GM18870 (cell line): ENCODE measurements around the gene OTULIN.

ENCODE experiments used
- ATAC-seq: cut with Tn5 transposase; IDR thresholded peaks from one replicate; pipeline ENCODE4 v1.9.1; 2021; ENCODE audit warnings: moderate library complexity; ENCODE audit not compliant: unreplicated experiment

The OTULIN gene

DNA sequence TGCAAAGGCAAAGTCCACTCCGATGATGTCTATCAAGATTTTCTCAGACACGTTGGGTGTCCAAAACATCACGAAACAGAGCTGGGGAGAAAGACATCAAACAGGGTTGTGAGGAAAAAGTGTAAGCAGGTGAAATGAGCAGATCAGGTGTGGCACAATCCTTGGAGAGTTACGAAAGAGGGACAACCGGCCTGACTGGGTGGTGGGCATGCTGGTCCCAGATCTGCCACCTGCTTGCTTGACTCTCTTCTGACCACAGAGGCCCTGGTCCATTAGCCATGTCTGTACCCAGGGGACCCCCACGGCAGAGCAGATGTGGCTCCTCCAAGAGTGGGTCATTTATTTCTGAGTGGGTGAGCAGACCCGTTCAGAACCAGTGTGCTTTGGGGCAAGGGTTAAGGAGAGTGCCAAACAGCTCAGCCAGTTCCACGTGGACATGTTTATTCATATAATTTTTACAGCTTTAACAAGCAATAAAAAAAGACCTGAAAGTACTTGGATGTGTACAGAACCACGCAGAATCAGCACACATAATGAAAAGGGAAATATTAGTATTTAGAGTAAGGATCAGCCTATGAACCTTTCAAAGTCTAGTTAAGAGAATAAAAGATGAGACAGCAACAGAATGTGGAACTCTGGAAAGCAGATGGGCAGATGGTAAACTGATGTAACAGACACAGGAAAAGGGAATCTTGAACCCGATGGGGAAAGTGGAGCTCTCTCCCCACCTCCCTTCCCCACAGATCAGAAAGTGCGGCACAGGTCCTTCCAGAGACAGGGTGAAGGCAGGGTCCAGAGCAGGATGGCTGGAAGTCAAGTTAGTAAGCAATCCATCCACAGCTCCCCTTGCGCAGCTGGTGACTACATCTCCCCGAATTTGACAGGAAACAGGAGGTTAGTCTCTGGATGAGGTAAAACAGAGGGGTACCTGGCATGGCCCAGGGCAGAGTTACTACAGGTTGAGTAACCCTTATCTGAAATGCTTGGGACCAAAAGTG, 52.5 kb downstream of the OTULIN start:
- no peak for ATAC-seq

DNA sequence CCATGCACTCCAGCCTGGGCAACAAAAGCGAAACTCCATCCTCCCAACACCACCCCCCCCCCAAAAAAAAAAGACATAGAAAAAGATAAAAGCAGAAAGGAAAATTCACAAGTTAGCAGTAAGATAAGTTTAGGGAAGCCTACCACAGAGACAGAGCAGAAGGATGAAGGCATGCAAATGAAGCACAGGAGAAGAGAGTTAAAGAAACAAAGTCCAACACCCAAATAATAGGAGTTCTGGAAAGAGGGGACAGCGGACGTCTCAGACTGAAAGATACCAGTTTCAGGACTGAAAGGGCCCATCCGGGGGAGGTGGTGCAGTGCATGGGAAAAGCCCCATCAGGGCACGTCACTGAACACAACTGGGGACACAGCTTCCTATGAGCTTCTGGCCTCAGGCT, 54.3 kb downstream of the OTULIN start:
- ATAC-seq, result no peak

DNA sequence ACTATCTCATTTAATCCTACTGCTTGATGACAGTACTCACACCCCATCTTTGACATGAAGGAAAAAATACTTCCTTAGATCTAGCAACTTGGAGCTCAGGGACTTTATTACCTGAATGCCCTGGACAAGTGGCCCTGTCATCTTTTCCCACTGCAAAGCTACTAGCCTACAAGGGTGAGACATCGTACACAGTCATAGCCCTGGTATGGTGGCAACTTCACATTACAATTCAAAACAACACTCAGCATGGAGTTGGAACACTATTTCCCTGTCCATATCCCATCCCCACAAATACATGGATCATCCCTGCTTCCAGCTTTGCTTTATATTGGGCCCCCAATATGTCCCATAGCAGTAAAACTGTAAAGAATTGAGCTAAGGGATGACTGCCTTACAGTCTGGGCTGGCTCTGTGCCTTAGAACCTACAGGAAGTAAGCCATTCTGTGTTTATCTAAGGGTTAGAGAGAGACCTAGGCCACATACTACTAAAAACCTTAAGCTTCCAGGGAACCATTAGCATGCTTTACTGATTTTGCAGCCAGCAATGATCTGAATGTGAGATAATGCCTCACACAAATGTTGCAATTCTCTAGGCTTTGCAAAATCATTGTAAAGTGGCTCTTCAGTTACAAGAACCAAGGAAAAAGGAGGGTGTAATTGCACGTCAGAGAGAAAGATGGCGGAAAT, 55.9 kb downstream of the OTULIN start:
- no peak for ATAC-seq

DNA sequence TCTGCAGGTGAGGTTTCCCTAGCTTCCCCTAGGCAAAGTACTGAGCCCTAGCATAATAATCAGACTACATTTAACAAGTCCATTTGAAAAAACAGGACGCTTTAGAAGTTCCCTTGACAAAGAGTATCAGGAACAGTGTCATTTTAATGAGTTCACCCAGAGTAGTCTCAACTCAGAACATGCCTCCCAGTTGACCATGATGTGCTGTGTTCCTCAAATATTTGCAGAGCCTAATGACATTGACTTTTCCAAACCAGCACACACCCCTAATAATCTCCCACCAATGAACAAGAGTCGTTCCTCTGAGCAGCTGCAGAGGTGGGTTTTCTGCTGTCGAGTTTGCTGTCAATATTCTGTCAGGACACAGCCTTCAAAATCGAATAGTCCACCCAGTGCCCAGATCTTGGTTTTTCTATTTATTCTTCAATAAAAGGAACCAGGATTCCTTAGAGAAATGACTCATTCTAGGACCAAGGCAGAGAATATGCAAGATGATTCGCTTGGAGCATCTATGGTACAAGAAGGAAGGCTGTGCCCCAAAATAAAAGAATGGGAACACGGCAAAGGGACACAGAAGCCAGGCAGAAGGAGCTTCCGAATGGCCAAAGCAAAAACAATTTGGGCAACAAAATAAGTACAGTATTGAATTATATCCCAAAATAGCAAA, 57.6 kb downstream of the OTULIN start:
- no peak for ATAC-seq

DNA sequence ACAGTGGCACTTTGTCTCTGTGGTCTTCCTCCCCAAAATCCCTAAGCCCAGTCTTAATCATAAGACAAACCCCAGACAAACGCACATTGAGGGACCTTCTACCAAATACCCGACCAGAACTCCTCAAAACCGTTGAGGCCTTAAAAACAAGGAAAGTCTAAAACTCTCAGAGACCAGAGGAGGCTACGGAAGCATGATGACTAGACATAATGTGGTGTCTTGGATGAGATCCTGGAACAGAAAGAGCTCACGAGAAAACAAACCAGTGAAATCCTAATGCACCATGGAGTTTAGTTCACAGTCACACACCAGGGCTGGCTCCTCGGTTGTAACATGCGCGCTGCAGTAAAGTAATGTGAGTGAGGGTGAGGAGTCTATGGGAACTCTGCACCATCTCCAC, 58.4 kb downstream of the OTULIN start:
- no peak for ATAC-seq

DNA sequence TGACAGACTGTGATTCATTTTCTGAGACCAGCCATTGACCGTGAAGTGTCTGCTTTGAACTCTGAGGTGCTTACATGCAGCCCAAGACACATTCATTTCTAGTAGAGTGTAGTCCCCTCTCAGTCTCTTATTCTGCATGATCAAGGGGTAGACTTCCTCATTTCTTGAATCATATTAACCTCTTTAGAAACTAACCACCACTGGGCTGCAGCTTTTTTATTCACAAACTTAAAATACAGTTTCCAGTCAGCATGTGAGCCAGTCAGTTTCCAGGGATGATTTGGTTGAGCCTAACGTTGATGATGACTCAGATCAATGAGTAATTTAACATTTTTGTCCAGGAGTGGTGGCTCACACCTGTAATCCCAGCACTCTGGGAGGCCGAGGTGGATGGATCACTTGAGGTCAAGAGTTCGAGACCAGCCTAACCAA, 59.2 kb downstream of the OTULIN start:
- peak; percentile 46 for ATAC-seq

DNA sequence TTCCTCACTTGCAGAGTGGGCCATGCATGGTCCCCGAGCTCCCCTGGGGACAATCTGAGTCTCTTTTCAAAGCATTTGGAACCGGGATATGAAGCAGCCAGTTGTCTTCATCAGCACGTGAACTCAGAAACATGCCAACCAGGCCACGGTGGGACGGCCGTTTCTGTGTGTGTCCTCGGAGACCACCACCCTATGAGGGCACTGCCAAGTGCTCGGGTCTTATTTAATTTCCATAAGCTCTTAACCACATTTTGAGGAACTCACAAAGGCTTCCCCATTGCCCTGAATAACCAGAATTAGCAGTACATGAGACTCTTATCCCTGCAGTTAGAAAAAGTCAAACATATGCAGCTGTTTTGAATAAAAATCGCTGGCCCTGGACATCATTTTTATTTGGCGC, 60.1 kb downstream of the OTULIN start:
- no peak for ATAC-seq

DNA sequence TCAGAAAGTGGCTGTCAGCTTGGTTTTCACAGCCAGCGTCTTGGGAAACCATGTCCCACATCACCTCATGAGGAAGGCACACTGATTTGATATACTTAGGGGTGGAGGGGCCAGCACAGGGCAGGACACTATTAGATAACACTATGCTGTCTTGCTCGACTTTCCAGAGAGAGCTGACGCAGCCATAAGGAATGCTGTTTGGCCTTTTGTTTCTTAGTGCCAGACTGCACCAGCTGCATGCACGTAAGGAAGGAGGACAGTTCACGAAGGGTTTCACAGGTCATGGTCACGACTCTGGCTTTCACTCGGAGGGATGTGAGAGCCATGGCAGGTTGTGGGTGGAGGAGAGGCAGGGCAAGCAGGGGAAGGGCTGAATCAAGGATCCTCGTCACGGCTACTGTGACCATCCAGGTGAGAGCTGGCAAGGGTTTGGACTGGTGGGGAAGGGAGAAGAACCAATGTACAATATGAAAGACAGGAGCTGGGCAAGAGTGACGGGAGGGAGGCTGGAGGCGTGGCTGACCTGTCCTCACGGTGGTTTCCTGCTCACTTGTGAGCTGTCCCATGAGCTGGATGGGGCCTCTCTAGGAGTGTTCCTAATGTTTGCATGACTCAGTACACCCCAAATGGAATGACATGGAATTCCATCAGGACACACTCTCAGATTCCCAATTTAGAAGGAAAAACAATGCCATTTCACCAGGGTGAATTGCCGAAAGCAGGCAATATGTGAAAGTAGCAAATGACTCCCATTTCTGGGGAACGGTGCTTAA, 61.7 kb downstream of the OTULIN start:
- no peak for ATAC-seq

DNA sequence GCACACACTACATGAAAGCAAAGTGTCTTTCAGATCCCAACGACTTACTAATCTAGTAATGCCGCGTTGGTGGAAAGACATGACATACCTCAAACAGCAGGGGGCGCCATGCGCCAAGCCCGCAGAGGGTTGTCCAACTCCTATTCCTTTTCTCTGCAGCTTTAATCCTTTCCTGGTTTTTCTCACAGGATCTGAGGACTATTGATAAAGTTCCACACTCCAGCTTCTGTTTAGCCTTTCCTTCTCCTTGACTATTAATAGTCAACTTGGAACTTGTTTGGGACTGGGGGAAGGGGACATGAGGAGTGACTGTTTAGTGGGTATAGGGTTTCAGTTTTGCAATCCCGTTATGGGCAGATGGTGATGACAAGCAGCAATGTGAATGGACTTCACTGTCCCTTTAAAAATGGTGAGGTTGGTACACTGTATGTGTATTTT, 62.9 kb downstream of the OTULIN start:
- peak; percentile 47 for ATAC-seq

DNA sequence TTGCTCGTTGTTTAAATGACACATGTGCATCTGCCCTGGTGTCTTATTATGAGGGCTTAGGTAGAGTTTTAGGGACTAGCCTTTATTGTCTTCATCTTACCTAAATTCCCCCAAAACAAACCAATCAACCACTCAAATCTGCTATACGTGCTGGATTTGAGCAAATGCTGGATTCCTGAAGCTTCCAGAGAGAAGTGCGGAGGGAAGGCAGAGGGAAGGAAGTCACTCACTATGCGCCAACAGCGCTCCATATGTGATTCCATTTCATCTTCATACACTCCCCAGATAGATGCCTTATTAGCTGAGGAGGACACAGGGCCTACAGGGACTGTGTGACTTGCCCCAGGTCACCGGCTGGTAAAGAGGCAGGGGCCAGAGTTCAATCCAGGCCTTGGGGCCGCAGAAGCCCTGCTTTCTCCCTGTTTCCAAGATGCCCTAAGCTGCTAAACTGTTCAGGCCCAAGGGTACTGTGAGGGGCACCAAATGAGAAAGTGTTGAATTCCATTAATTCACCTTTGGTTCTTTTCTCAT, 63.5 kb downstream of the OTULIN start:
- no peak for ATAC-seq

DNA sequence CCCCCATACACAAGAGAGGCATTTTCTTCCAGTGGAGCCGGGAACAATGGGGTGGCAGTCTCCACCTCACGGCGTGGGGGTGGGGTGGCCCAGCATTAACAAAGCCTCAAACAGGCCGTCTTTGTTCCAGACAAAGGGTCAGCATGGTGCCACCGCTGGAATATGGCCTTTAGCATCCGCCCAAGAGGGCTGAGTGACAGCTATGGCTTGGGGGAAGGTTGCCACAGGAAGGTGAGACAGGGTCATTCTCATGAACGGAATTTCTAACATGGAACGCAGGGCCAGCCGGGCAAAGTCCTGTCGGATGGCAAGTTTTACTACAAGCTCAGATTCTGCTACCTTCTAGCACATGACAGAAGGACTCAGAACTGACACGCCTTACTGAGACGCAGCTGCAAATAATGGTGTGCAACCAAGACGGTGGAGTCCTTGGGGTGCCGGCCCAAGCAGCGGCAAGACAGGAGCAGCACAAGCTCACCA, 64.0 kb downstream of the OTULIN start:
- ATAC-seq, result no peak

DNA sequence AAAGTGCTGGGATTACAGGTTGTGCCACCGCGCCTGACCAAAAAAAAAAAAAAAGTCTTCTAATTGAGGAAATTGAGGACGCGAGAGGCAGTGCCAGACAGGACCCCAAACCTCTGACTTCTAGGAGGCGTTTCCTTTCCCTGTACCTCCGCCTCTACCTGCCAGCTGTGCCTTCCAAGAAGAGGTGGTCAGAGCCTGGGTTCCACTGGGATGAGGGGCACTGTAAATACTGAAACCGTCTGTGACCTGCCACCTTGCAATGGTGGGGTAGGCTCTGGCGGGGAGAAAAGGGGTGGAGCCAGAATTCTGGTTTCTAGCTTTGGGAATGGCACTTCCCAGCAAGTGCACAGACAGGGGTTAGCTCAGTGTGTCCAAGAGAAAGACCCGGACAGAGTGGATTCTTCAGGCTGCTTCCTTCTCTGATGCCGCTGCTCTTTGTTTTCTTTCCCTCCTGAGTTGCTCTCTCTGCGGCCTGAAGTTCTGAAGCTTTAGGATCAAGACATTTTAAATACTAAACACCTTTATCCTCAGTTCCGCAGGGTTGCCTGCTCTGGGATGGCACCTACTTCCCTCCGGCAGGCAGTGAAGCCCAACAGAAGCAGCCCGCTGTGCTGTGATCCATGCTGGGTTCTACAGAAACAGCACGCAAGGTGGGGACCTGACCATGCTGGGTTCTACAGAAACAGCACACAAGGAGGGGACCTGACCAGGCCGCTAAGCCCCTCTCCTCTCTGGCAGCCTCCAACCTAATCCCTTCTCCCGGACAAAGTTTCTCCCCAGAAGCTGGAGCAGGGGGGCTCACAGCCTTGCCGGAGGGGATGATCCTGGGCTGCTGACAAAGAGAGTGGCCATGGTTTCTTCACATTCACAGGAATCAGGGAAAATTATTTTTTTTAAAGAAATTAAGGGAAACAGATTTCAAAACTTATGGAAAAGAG, 65.2 kb downstream of the OTULIN start:
- ATAC-seq, result no peak

DNA sequence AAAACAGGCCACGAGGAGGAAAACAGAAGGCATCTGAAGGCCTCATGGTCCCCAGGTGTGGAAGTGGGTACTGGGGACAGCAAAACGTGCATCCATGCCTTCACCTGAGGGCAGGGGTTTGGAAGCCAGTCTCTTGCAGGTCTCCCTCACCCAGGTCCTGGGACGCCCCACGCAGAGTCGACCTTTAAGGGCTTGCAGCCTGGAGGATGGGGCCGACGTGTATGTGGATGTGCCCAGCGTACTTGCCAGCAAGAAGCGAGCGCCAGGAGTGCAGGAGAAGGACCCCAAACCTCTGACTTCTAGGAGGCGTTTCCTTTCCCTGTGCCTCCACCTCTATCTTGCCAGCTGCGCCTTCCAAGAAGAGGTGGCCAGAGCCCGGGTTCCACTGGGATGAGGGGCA, 65.9 kb downstream of the OTULIN start:
- no peak for ATAC-seq

DNA sequence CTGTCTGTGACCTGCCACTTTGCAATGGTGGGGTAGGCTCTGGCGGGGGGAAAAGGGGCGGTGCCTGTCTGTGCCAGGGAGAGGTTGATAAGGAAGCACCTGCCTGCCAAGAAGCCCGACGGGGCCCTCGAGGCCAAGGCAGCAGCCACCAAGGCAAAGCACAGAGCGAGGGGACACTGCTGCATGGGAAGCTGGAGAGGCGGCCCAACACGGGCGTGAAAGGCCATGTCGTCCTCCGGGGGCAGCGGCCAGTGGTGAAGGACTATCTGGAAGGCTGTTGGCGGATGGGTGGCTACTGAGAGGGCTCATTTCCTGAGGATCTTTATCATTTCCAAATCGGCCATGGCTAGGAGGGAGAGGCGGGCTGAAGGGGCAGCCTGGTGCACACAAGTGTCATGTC, 66.4 kb downstream of the OTULIN start:
- no peak for ATAC-seq

DNA sequence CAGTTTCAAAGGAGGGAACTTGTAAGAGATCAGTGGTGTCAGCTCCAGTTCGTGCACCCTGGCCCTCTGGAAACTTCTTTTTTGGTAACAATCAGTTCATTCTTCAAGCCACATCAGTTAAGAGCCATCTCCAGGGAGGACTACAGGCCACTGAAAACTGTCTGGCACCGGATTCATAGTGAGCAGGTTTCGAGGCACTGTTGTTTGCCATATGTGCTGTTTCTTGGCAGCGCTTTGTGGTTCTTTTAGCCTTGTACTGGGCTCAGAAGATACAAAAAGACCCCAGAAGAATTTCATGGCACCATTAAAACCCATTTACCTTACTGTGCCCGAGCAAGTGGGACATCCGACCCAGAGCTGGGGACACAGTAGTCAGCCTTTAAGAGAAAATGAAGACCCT, 68.5 kb downstream of the OTULIN start:
- no peak for ATAC-seq

DNA sequence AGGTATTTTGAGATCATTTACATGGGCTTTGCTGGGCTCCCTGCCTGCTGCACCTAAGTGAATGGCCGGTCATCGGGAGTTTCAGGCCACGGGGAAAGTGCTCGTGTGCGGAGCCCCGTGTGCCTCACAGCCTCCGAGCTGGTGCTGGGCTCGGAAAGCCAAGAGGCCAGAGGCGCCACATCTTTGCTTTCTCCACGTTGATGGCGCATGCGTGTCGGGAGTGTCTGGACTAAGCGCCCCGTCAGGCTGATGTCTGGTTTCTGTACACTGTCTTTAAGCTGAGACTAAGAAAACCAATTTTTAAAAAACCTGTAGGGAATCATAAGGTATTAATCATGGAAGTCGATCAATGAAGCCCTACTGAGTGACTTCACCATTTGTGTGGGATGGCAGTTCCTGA, 69.1 kb downstream of the OTULIN start:
- ATAC-seq, result no peak

DNA sequence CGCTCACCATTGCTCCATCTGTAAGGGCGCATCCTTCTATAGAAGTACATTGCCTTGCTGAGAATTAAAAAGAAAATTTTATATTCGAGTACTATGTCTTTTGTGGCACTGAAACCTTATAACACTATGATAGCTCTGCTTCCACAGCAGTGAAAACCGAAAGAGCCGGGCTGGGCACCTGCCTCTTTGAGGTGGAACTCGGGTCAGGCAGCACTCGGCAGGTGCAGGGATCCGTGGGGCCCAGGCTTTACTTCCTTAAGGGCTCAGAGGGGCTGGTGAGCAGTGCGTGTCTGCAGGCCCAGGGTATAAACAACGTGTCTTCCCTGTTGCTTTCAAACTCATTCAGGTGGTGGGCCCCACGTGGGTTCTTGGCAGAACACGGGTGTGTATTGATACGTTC, 69.9 kb downstream of the OTULIN start:
- no peak for ATAC-seq

DNA sequence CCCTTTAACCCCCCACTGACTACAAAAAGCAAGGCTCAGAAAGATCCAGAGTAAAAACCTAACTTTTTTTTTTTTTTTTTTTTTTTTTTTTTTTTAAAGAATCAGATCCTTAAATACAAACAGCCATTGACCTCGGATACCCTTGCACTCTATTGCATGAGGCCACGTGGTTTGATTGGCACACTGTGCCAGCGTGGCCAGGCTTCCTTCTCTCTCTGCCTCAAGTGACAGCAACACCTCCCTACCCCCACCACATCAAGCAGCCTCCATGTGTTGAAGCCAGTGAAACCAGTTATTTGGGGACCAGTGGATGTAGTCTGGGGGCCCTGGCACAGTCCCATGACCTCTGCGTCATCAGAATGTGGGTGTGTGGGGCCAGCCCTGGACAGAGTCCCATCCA, 71.4 kb downstream of the OTULIN start:
- ATAC-seq, result no peak

DNA sequence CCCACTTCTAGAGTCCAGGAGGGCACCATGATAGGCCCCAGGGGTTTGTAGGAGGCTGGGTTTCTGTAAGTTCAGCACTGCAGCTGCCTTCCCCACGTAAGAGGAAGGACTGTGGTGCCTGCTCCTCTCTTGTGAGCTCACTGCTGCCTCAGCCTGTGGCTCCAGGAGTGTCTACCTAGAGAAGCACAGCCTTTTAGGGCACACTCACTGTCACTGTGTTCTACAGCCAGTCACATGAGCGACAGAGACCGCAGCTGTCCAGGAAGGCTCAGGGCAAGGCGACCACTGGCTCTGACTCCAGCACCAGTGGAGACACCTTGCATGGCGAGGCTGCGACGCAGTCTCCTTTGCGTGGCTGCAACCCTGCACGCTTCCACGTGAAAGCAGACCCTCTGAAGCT, 72.8 kb downstream of the OTULIN start:
- ATAC-seq, result no peak
